A172 (cell line): ENCODE results near the gene ZFAND2B. TPM values are rescaled to one million over a fixed set of nuclear protein-coding genes. Genes with fewer than 3 reads are reported as not detected.
"Not testable (repeated sequence)": the region's sequence is repeated elsewhere in the genome, so short reads cannot be mapped to it uniquely, and the experiment has no call there.

Experiments
- DNase-seq: peaks from one replicate; pipeline ENCODE4 v3.0.0-alpha.2; 2015; ENCODE audit warnings: low spot score
- total RNA-seq: library from RNA; depleted of rRNA; stranded (reverse); fragments of >200 nt; shearing (Covaris generic); gene quantifications from 2 replicates; pipeline ENCODE4 v1.2.3, GENCODE V29; 2014; rRNA removed

The ZFAND2B gene
- total RNA-seq, 1 experiment from 2014 or later, result 57.6 TPM

DNA sequence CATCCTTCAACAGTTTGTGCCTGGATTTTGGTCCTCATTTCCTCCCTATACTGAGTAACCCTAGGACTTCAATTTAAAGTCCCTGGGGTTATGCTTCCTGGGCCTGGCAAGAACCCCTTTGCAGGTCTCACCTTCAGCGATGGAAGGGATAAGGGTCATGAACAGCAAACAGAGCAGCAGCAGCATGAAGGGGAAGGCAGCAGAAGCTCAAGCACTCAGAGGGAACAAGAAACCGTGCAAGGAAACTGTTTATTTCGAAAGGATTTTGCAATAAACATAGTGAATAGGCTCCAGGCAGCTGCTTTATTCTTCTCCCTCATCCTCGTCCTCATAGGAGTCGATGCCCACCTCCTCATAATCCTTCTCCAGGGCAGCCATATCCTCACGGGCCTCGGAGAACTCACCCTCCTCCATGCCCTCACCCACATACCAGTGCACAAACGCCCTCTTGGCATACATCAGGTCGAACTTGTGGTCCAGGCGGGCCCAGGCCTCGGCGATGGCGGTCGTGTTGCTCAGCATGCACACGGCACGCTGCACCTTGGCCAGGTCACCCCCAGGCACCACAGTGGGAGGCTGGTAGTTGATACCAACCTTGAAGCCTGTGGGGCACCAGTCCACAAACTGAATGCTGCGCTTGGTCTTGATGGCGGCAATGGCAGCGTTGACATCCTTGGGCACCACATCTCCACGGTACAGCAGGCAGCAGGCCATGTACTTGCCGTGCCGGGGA lies 43.6 kb downstream of the ZFAND2B start:
- no peak for DNase-seq

- peak; percentile 66 for DNase-seq
These were observed 45.1 kb downstream of the ZFAND2B start for GRCh38 chr2:219251656-219252055.

- DNase-seq, result peak; percentile 23
These were observed 45.5 kb downstream of the ZFAND2B start for GRCh38 chr2:219252084-219252483.

GRCh38 chr2:219252570-219252899 lies 46.0 kb downstream of the ZFAND2B start:
- no peak for DNase-seq

GRCh38 chr2:219252900-219253752 lies 46.5 kb downstream of the ZFAND2B start, which contains the start of gene TUBA4B:
TSS of gene TUBA4B (plus strand) at chr2:219253243. CDS start at chr2:219253408, 165 bp downstream.
- DNase-seq, result peak; percentile 61

DNA sequence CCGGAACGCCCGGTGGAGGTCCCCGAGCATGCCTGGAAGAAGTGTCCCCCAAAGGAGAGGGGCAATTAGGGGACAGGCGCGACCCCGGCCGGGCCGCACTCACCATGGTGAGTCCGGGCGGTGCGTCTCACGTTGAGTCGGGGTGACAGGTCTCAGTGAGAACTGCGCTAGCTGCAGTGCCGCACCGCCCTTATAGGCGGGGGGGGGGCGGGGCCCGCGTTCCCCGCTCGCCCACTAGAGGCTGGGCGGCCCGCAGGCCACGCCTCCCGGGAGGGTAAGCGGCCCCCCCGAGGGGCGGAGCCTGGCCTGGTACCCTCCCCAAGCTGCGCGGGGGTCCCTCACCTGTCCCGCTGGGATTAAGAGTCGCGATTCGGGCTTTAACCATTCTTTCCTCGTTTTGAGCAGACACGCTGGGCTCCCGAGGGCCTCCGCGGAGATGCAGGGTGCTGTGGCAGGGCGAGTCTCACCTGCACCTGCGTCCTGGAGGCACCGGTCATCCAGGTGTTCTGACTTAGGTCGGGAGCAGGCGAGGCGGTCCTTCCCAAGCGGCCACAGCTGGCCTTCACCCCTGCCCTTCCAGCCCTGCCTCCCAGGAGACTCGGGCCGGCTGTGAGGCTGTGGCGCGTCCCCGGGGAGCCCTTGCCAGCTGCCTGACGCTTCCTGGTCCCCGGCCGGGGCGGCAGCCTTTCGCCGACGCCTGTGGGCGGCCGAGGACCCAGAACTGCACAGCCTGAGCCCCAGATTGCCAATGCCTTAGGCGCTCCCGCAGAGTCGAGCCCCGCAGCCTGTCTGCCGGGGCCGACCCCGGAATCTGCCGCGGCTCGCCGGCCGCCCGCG lies 47.4 kb downstream of the ZFAND2B start, which contains the start of gene TUBA4A:
TSS of gene TUBA4A (minus strand) at position 166 of the 837 bp plus-strand sequence. CDS start at position 106, 60 bp downstream.
- peak; percentile 75 for DNase-seq

DNA sequence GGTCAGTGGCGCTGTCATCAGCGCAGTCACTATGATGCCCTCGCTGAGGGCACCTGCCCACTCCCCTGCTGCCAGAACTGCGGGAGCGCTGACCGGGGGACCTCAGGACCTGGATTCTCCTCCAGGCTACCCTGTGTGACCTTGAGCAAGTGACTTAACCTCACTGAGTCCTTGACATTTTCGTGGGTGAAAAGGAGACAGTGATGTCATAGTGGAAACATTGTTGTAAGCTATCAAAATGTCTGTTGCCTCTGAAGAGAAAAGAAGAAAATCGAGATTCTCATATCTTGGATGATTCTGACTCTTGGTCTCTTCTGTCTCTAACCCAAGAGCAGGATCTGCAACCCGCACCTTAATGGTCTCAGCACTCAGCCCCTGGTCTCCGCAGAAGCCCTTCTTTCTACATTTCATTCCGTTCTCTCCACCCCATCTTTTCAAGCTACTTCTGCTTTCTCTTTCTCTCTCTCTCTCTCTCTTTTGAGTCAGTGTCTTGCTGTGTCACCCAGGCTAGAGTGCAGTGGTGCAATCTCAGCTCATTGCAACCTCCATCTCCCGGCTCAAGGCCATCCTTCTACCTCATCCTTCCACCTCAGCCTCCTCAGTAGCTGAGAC lies 48.1 kb downstream of the ZFAND2B start:
- DNase-seq, result no peak

DNA sequence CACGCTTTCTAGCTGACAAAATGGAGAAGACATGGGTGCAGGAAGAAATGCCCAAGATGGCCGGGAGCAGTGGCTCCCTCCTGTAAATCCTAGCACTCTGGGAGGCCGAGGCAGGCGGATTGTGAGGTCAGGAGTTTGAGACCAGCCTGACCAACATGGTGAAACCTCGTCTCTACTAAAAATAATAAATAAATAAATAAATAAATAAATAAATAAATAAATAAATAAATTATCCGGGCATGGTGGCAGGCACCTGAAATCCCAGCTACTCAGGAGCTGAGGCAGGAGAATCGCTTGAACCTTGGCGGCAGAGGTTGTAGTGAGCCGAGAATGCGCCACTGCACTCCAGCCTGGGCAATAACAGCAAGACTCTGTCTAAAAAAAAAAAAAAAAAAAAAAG lies 52.4 kb downstream of the ZFAND2B start:
- DNase-seq, result not testable (repeated sequence)

Other genes with a start within 250 kb of the ZFAND2B start
- gene CDK5R2, start 247.1 kb upstream of the ZFAND2B start, total RNA-seq, result 0.03 and 0.57 TPM in 2 replicates
- not detected in 2 replicates for gene FEV, start 221.6 kb upstream of the ZFAND2B start, total RNA-seq
- gene CRYBA2, start 213.4 kb upstream of the ZFAND2B start, total RNA-seq, result not detected in 2 replicates
- gene CFAP65, start 165.3 kb upstream of the ZFAND2B start, total RNA-seq, result 0.26 and 0.55 TPM in 2 replicates
- gene IHH, start 145.9 kb upstream of the ZFAND2B start, total RNA-seq, result 0.03 TPM in 1 of 2 replicates, not detected in the other
- gene NHEJ1, start 46.0 kb upstream of the ZFAND2B start, total RNA-seq, result 20.9 and 22.2 TPM in 2 replicates
- gene SLC23A3, start 36.8 kb upstream of the ZFAND2B start, total RNA-seq, result 0.19 and 0.67 TPM in 2 replicates
- 36.7 and 43.8 TPM in 2 replicates for gene CNPPD1, start 29.9 kb upstream of the ZFAND2B start, total RNA-seq
- 120 and 125 TPM in 2 replicates for gene RETREG2, start 28.5 kb upstream of the ZFAND2B start, total RNA-seq
- 41.2 and 41.9 TPM in 2 replicates for gene ABCB6, start 12.2 kb downstream of the ZFAND2B start, total RNA-seq
- 59.0 and 60.7 TPM in 2 replicates for gene ATG9A, start 22.9 kb downstream of the ZFAND2B start, total RNA-seq
- 23.6 and 24.7 TPM in 2 replicates for gene ANKZF1, start 23.0 kb downstream of the ZFAND2B start, total RNA-seq
- gene GLB1L, start 38.7 kb downstream of the ZFAND2B start, total RNA-seq, result 9.6 and 12.1 TPM in 2 replicates
- gene STK16, start 38.7 kb downstream of the ZFAND2B start, total RNA-seq, result 16.3 and 23.1 TPM in 2 replicates
- gene TUBA4B, start 46.5 kb downstream of the ZFAND2B start, total RNA-seq, result not detected in 2 replicates
- 106 and 115 TPM in 2 replicates for gene TUBA4A, start 47.1 kb downstream of the ZFAND2B start, total RNA-seq
- 27.5 and 40.7 TPM in 2 replicates for gene DNAJB2, start 72.6 kb downstream of the ZFAND2B start, total RNA-seq
- 19.3 and 31.5 TPM in 2 replicates for gene PTPRN, start 102.6 kb downstream of the ZFAND2B start, total RNA-seq
- gene RESP18, start 126.0 kb downstream of the ZFAND2B start, total RNA-seq, result not detected in 2 replicates
- 81.7 and 91.5 TPM in 2 replicates for gene DNPEP, start 181.1 kb downstream of the ZFAND2B start, total RNA-seq
- gene DES, start 211.6 kb downstream of the ZFAND2B start, total RNA-seq, result 30.0 and 34.5 TPM in 2 replicates
- gene SPEG, start 228.1 kb downstream of the ZFAND2B start, total RNA-seq, result 30.0 and 32.9 TPM in 2 replicates